GM12878 (cell line): ENCODE data around the gene GTPBP1. TPM values are rescaled to one million over a fixed set of nuclear protein-coding genes. Genes with fewer than 3 reads are reported as not detected.

Source experiments
- BRCA1 ChIP-seq: IDR thresholded peaks from 2 replicates; pipeline ENCODE4 v1.6.1; 2011; ENCODE audit warnings: low read depth, low read length, improper control_type of control experiment
- CBFB ChIP-seq: IDR thresholded peaks from 2 replicates; pipeline ENCODE4 v1.6.1; 2016; ENCODE audit warnings: antibody characterized with exemption, low read depth
- CUX1 ChIP-seq: IDR thresholded peaks from 2 replicates; pipeline ENCODE4 v1.6.1; 2012; ENCODE audit warnings: improper control_type of control experiment, low read depth, low read length; ENCODE audit not compliant: insufficient replicate concordance
- DPF2 ChIP-seq: fragments of 450-650 bp; IDR thresholded peaks from 2 replicates; pipeline ENCODE4 v1.6.1; 2017; ENCODE audit warnings: mild to moderate bottlenecking
- HDAC6 ChIP-seq: fragments of 200-600 bp; sonication (generic); IDR thresholded peaks from one replicate; pipeline ENCODE4 v1.8.0; 2017; ENCODE audit warnings: antibody characterized with exemption; ENCODE audit not compliant: unreplicated experiment
- HSF1 ChIP-seq: fragments of 150-350 bp; IDR thresholded peaks from 2 replicates; pipeline ENCODE4 v1.6.1; 2014; ENCODE audit warnings: mild to moderate bottlenecking, low read depth, low read length
- IRF5 ChIP-seq: fragments of 450-650 bp; IDR thresholded peaks from 2 replicates; pipeline ENCODE4 v1.6.1; 2017; ENCODE audit warnings: borderline replicate concordance
- LARP7 ChIP-seq: fragments of 450-650 bp; IDR thresholded peaks from 2 replicates; pipeline ENCODE4 v1.6.1; 2017; ENCODE audit warnings: mild to moderate bottlenecking
- MEF2B ChIP-seq: fragments of 450-650 bp; IDR thresholded peaks from 2 replicates; pipeline ENCODE4 v1.6.1; 2018; ENCODE audit warnings: mild to moderate bottlenecking, moderate library complexity; ENCODE audit not compliant: partially characterized antibody, poor library complexity, severe bottlenecking
- SPI1 ChIP-seq: IDR thresholded peaks from 2 replicates; pipeline ENCODE4 v1.6.1; 2011; ENCODE audit warnings: low read depth, mild to moderate bottlenecking, low read length, moderate library complexity, borderline replicate concordance; ENCODE audit not compliant: insufficient read depth
- STAT1 ChIP-seq: fragments of 450-650 bp; conservative IDR thresholded peaks from 2 replicates; pipeline ENCODE4 v1.6.1; 2014; ENCODE audit warnings: antibody characterized with exemption, mild to moderate bottlenecking
- YY1 ChIP-seq: IDR thresholded peaks from 2 replicates; pipeline ENCODE4 v1.6.1; 2011; ENCODE audit warnings: low read depth, mild to moderate bottlenecking, low read length
- ZBTB11 ChIP-seq: fragments of 450-650 bp; formaldehyde crosslinking; IDR thresholded peaks from 2 replicates; pipeline ENCODE4 v1.5.0; 2022; ENCODE audit warnings: mild to moderate bottlenecking, missing genetic modification characterization
- ZNF217 ChIP-seq: fragments of 450-650 bp; IDR thresholded peaks from 2 replicates; pipeline ENCODE4 v1.6.1; 2017; ENCODE audit warnings: antibody characterized with exemption, mild to moderate bottlenecking
- polyA plus RNA-seq, 11 experiments: library from polyadenylated mRNA; depleted of rRNA in 4 of 11; unstranded in 6 of 11; stranded (reverse) in 5 of 11; fragments of >200 nt; fragmentation: Nextera tagmentation in 4 of 11; fragmentation: Illumina TruSeq in 1 of 11; extraction: Ambion mirVana in 4 of 11; extraction: Trizol in 1 of 11; gene quantifications; 1 replicate in 1 of 11; 2 replicates in 10 of 11; pipeline versions ENCODE4 v1.2.1 to v1.2.3, GENCODE V29; 2011 to 2016; ENCODE audit warnings: inconsistent platforms in 2 of 11, missing spikeins in 2 of 11, low read depth in 1 of 11
- total RNA-seq, 4 experiments: library from RNA; depleted of rRNA in 3 of 4; stranded (reverse); fragments of >200 nt in 3 of 4; fragmentation: Illumina TruSeq in 1 of 4; extraction: Trizol in 1 of 4; gene quantifications; 2 replicates each; pipeline versions ENCODE4 v1.2.1 to v1.2.3, GENCODE V29; 2013 to 2021
- TF ChIP-seq, protein P1 (sequence below): fragments of 450-650 bp; IDR thresholded peaks from 2 replicates; pipeline ENCODE4 v1.6.1; 2017; ENCODE audit warnings: mild to moderate bottlenecking

The GTPBP1 gene
- total and polyA plus RNA-seq, 10 of the 15 experiments (the other 5 are each of a cell fraction or from before 2014, with no cell fraction given): 0.89 to 63.1 (median 34.2) TPM

DNA sequence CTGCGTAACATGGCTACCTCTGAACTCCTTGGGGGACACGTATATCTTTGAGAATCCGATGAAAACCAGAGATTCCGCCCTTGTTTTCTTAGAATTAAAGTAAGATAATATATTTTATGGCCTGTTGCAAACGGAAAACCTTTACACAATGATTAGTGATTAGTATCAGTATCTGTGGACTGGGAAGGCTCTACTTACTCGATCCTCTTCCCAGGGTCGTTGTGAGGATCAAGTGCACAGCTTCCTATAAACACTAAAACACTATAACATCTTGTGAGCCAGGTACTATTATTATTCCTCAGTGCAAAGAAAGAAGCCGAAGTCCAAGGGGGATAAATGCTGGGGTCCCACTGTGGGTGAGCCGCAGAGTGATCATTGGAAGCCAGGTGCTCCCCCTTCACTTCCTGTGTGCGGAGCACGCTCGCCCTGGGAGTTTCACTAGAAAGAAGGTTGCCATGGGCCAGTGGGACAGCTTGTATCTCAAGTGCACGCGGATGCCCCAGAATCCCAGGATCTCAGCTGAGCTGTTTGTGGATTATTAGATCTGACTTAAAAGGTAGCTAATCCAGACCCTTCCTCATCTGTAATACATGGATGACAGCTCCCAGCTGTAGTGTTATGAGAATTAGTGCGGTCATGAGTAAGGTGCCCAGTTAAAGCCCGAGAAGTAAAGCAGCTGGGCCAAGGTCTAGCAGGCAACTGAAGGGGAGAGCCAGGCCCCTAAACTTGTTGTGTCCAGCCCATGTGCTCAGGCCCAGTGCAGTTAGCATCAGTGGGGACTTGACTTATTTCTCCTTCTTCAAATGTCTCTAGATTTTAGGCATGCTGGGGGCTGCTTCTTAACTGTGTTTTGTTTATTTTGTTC lies 48.5 kb upstream of the GTPBP1 start (continued):
- TF ChIP-seq CUX1: no peak
- 0 out of 2 replicates have a peak, but pooled peaks have one; percentile 8 for TF ChIP-seq LARP7
- peak; percentile 26 for TF ChIP-seq MEF2B
- TF ChIP-seq, protein P1, sequence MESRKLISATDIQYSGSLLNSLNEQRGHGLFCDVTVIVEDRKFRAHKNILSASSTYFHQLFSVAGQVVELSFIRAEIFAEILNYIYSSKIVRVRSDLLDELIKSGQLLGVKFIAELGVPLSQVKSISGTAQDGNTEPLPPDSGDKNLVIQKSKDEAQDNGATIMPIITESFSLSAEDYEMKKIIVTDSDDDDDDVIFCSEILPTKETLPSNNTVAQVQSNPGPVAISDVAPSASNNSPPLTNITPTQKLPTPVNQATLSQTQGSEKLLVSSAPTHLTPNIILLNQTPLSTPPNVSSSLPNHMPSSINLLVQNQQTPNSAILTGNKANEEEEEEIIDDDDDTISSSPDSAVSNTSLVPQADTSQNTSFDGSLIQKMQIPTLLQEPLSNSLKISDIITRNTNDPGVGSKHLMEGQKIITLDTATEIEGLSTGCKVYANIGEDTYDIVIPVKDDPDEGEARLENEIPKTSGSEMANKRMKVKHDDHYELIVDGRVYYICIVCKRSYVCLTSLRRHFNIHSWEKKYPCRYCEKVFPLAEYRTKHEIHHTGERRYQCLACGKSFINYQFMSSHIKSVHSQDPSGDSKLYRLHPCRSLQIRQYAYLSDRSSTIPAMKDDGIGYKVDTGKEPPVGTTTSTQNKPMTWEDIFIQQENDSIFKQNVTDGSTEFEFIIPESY: no peak
- no peak for TF ChIP-seq HDAC6
- no peak for TF ChIP-seq HSF1
- no peak for TF ChIP-seq CBFB
- TF ChIP-seq STAT1: no peak
- no peak for TF ChIP-seq IRF5
- no peak for TF ChIP-seq ZNF217
- no peak for TF ChIP-seq BRCA1
- no peak for TF ChIP-seq ZBTB11 (CRISPR knock-in tag)
- no peak for TF ChIP-seq DPF2
- TF ChIP-seq SPI1: 0 out of 2 replicates have a peak, but pooled peaks have one; percentile 2
- TF ChIP-seq YY1: no peak
